ENCODE measurements around the gene CHMP6.
"Not testable (repeated sequence)": the region's sequence is repeated elsewhere in the genome, so short reads cannot be mapped to it uniquely, and the experiment has no call there.

The CHMP6 gene

GRCh38 chr17:81013642-81014041, 22.0 kb downstream of the CHMP6 start:
- H3K4me3 ChIP-seq (ENCODE audit: low read length), result no peak overlapping the region
- H3K27ac ChIP-seq (ENCODE audit: low read length), result no peak overlapping the region
- no peaks in the 10 kb centered on the region for H3K36me3 ChIP-seq (ENCODE audit: control insufficient read depth, low read depth, low read length)
- no peak overlapping the region for H3K9ac ChIP-seq (ENCODE audit: low read length)
- no peaks in the 10 kb centered on the region for H3K27me3 ChIP-seq (ENCODE audit: control insufficient read depth, insufficient read depth, low read length)
- no peaks in the 10 kb centered on the region for H3K9me3 ChIP-seq (ENCODE audit: control insufficient read depth, low read depth, low read length)
- H3K4me1 ChIP-seq (ENCODE audit: control insufficient read depth, low read depth, low read length), result peaks cover 4% of the 10 kb centered on the region

GRCh38 chr17:81015136-81015535, 23.5 kb downstream of the CHMP6 start:
- no peak overlapping the region for H3K27ac ChIP-seq (ENCODE audit: low read length)
- no peak overlapping the region for H3K4me3 ChIP-seq (ENCODE audit: low read length)
- peaks cover 4% of the 10 kb centered on the region for H3K4me1 ChIP-seq (ENCODE audit: control insufficient read depth, low read depth, low read length)
- no peaks in the 10 kb centered on the region for H3K36me3 ChIP-seq (ENCODE audit: control insufficient read depth, low read depth, low read length)
- no peaks in the 10 kb centered on the region for H3K27me3 ChIP-seq (ENCODE audit: control insufficient read depth, insufficient read depth, low read length)
- no peaks in the 10 kb centered on the region for H3K9me3 ChIP-seq (ENCODE audit: control insufficient read depth, low read depth, low read length)
- no peak overlapping the region for H3K9ac ChIP-seq (ENCODE audit: low read length)

- Histone ChIP-seq H3K4me3 (ENCODE audit: low read length) (no peak overlapping the region), H3K36me3 (ENCODE audit: control insufficient read depth, low read depth, low read length) (no peaks in the 10 kb centered on the region), H3K9ac (ENCODE audit: low read length) (no peak overlapping the region), H3K4me1 (ENCODE audit: control insufficient read depth, low read depth, low read length) (peaks cover 4% of the 10 kb centered on the region), H3K27me3 (ENCODE audit: control insufficient read depth, insufficient read depth, low read length) (no peaks in the 10 kb centered on the region), H3K9me3 (ENCODE audit: control insufficient read depth, low read depth, low read length) (no peaks in the 10 kb centered on the region), H3K27ac (ENCODE audit: low read length) (no peak overlapping the region)
These were observed 24.9 kb downstream of the CHMP6 start for GRCh38 chr17:81016575-81016974.

- not testable (repeated sequence) for H3K4me3 ChIP-seq (ENCODE audit: low read length); H3K27me3 ChIP-seq (ENCODE audit: control insufficient read depth, insufficient read depth, low read length); H3K9ac ChIP-seq (ENCODE audit: low read length); H3K9me3 ChIP-seq (ENCODE audit: control insufficient read depth, low read depth, low read length); H3K4me1 ChIP-seq (ENCODE audit: control insufficient read depth, low read depth, low read length); H3K27ac ChIP-seq (ENCODE audit: low read length); H3K36me3 ChIP-seq (ENCODE audit: control insufficient read depth, low read depth, low read length)
These were observed 25.7 kb downstream of the CHMP6 start for GRCh38 chr17:81017330-81017729.

GRCh38 chr17:81018044-81018802, 26.6 kb downstream of the CHMP6 start:
- H3K36me3 ChIP-seq (ENCODE audit: control insufficient read depth, low read depth, low read length), result no peaks in the 10 kb centered on the region
- H3K9me3 ChIP-seq (ENCODE audit: control insufficient read depth, low read depth, low read length), result no peaks in the 10 kb centered on the region
- peaks cover 3% of the 10 kb centered on the region for H3K4me1 ChIP-seq (ENCODE audit: control insufficient read depth, low read depth, low read length)
- H3K27me3 ChIP-seq (ENCODE audit: control insufficient read depth, insufficient read depth, low read length), result peaks cover 2% of the 10 kb centered on the region
- H3K9ac ChIP-seq (ENCODE audit: low read length), result no peak overlapping the region
- H3K27ac ChIP-seq (ENCODE audit: low read length), result no peak overlapping the region
- no peak overlapping the region for H3K4me3 ChIP-seq (ENCODE audit: low read length)

GRCh38 chr17:81019563-81020442, 28.2 kb downstream of the CHMP6 start:
- H3K4me1 ChIP-seq (ENCODE audit: control insufficient read depth, low read depth, low read length), result no peaks in the 10 kb centered on the region
- H3K27me3 ChIP-seq (ENCODE audit: control insufficient read depth, insufficient read depth, low read length), result peaks cover 5% of the 10 kb centered on the region
- no peaks in the 10 kb centered on the region for H3K9me3 ChIP-seq (ENCODE audit: control insufficient read depth, low read depth, low read length)
- no peak overlapping the region for H3K9ac ChIP-seq (ENCODE audit: low read length)
- H3K4me3 ChIP-seq (ENCODE audit: low read length), result no peak overlapping the region
- H3K27ac ChIP-seq (ENCODE audit: low read length), result no peak overlapping the region
- no peaks in the 10 kb centered on the region for H3K36me3 ChIP-seq (ENCODE audit: control insufficient read depth, low read depth, low read length)

- Histone ChIP-seq H3K9me3 (ENCODE audit: control insufficient read depth, low read depth, low read length) (no peaks in the 10 kb centered on the region), H3K4me1 (ENCODE audit: control insufficient read depth, low read depth, low read length) (no peaks in the 10 kb centered on the region), H3K9ac (ENCODE audit: low read length) (no peak overlapping the region), H3K27ac (ENCODE audit: low read length) (no peak overlapping the region), H3K4me3 (ENCODE audit: low read length) (no peak overlapping the region), H3K36me3 (ENCODE audit: control insufficient read depth, low read depth, low read length) (no peaks in the 10 kb centered on the region), H3K27me3 (ENCODE audit: control insufficient read depth, insufficient read depth, low read length) (peaks cover 5% of the 10 kb centered on the region)
These were observed 28.8 kb downstream of the CHMP6 start for GRCh38 chr17:81020443-81020766.

GRCh38 chr17:81020767-81021497, 29.3 kb downstream of the CHMP6 start:
- Histone ChIP-seq H3K4me3 (ENCODE audit: low read length) (no peak overlapping the region), H3K27me3 (ENCODE audit: control insufficient read depth, insufficient read depth, low read length) (peaks cover 5% of the 10 kb centered on the region), H3K36me3 (ENCODE audit: control insufficient read depth, low read depth, low read length) (no peaks in the 10 kb centered on the region), H3K9ac (ENCODE audit: low read length) (no peak overlapping the region), H3K27ac (ENCODE audit: low read length) (no peak overlapping the region), H3K4me1 (ENCODE audit: control insufficient read depth, low read depth, low read length) (no peaks in the 10 kb centered on the region), H3K9me3 (ENCODE audit: control insufficient read depth, low read depth, low read length) (no peaks in the 10 kb centered on the region)

- Histone ChIP-seq H3K4me3 (ENCODE audit: low read length) (no peak overlapping the region), H3K36me3 (ENCODE audit: control insufficient read depth, low read depth, low read length) (no peaks in the 10 kb centered on the region), H3K27me3 (ENCODE audit: control insufficient read depth, insufficient read depth, low read length) (peaks cover 5% of the 10 kb centered on the region), H3K4me1 (ENCODE audit: control insufficient read depth, low read depth, low read length) (no peaks in the 10 kb centered on the region), H3K9ac (ENCODE audit: low read length) (no peak overlapping the region), H3K27ac (ENCODE audit: low read length) (no peak overlapping the region), H3K9me3 (ENCODE audit: control insufficient read depth, low read depth, low read length) (no peaks in the 10 kb centered on the region)
These were observed 30.1 kb downstream of the CHMP6 start for GRCh38 chr17:81021531-81022343.

GRCh38 chr17:81022344-81022676, 30.7 kb downstream of the CHMP6 start:
- H3K9me3 ChIP-seq (ENCODE audit: control insufficient read depth, low read depth, low read length), result no peaks in the 10 kb centered on the region
- H3K4me3 ChIP-seq (ENCODE audit: low read length), result no peak overlapping the region
- H3K27me3 ChIP-seq (ENCODE audit: control insufficient read depth, insufficient read depth, low read length), result peaks cover 5% of the 10 kb centered on the region
- H3K27ac ChIP-seq (ENCODE audit: low read length), result no peak overlapping the region
- H3K36me3 ChIP-seq (ENCODE audit: control insufficient read depth, low read depth, low read length), result no peaks in the 10 kb centered on the region
- no peaks in the 10 kb centered on the region for H3K4me1 ChIP-seq (ENCODE audit: control insufficient read depth, low read depth, low read length)
- no peak overlapping the region for H3K9ac ChIP-seq (ENCODE audit: low read length)
